Measurements from ENCODE around the gene SINHCAF.

Gene SINHCAF

GRCh38 chr12:31263661-31264060 lies 62.3 kb downstream of the SINHCAF start:
- Histone ChIP-seq H3K9me2 (replicated peaks; ENCODE audit: insufficient read depth, low read length) (no peaks in the 10 kb centered on the region), H3K4me2 (ENCODE audit: low read depth, low read length) (no peak overlapping the region), H3K27me3 (replicated peaks; ENCODE audit: insufficient read depth, low read length) (no peaks in the 10 kb centered on the region), H2AFZ (ENCODE audit: low read length) (no peak overlapping the region), H3F3A (ENCODE audit: insufficient read depth, low read length) (no peaks in the 10 kb centered on the region), H3K9me3 (replicated peaks; ENCODE audit: insufficient read depth, low read length) (no peaks in the 10 kb centered on the region), H3K4me1 (ENCODE audit: low read length) (no peaks in the 10 kb centered on the region), H4K20me1 (ENCODE audit: insufficient read depth, low read length) (no peaks in the 10 kb centered on the region), H3K36me3 (replicated peaks; ENCODE audit: insufficient read depth, low read length) (no peaks in the 10 kb centered on the region), H3K9ac (ENCODE audit: low read length) (no peak overlapping the region), H3K27ac (ENCODE audit: low read length) (no peak overlapping the region), H3K4me3 (ENCODE audit: low read length) (no peak overlapping the region), H3K79me2 (ENCODE audit: low read length) (no peaks in the 10 kb centered on the region)
- DNase-seq: no peak
- no peak for TF ChIP-seq EZH2phosphoT487 (IDR thresholded peaks at IDR 0.05; ENCODE audit: low read length)
- no peak for TF ChIP-seq CTCF (IDR thresholded peaks at IDR 0.05; ENCODE audit: low read length)
- no peak for TF ChIP-seq EZH2 (optimal IDR thresholded peaks at IDR 0.05; ENCODE audit: low read depth, low read length)

GRCh38 chr12:31261744-31262143 lies 64.2 kb downstream of the SINHCAF start:
- H3K79me2 ChIP-seq (ENCODE audit: low read length): no peaks in the 10 kb centered on the region
- no peak overlapping the region for H3K4me2 ChIP-seq (ENCODE audit: low read depth, low read length)
- H4K20me1 ChIP-seq (ENCODE audit: insufficient read depth, low read length): no peaks in the 10 kb centered on the region
- no peak overlapping the region for H3K4me3 ChIP-seq (ENCODE audit: low read length)
- TF ChIP-seq CTCF (IDR thresholded peaks at IDR 0.05; ENCODE audit: low read length) (no peak), EZH2 (optimal IDR thresholded peaks at IDR 0.05; ENCODE audit: low read depth, low read length) (no peak), EZH2phosphoT487 (IDR thresholded peaks at IDR 0.05; ENCODE audit: low read length) (no peak)
- H3K36me3 ChIP-seq (replicated peaks; ENCODE audit: insufficient read depth, low read length): no peaks in the 10 kb centered on the region
- no peaks in the 10 kb centered on the region for H3K9me3 ChIP-seq (replicated peaks; ENCODE audit: insufficient read depth, low read length)
- H2AFZ ChIP-seq (ENCODE audit: low read length): no peak overlapping the region
- no peaks in the 10 kb centered on the region for H3K9me2 ChIP-seq (replicated peaks; ENCODE audit: insufficient read depth, low read length)
- no peak overlapping the region for H3K9ac ChIP-seq (ENCODE audit: low read length)
- no peak overlapping the region for H3K27ac ChIP-seq (ENCODE audit: low read length)
- H3K4me1 ChIP-seq (ENCODE audit: low read length): no peaks in the 10 kb centered on the region
- H3K27me3 ChIP-seq (replicated peaks; ENCODE audit: insufficient read depth, low read length): no peaks in the 10 kb centered on the region
- no peak for DNase-seq
- no peaks in the 10 kb centered on the region for H3F3A ChIP-seq (ENCODE audit: insufficient read depth, low read length)

- Histone ChIP-seq H3K4me3 (ENCODE audit: low read length) (no peak overlapping the region), H4K20me1 (ENCODE audit: insufficient read depth, low read length) (no peaks in the 10 kb centered on the region), H2AFZ (ENCODE audit: low read length) (no peak overlapping the region), H3K79me2 (ENCODE audit: low read length) (no peaks in the 10 kb centered on the region), H3K36me3 (replicated peaks; ENCODE audit: insufficient read depth, low read length) (no peaks in the 10 kb centered on the region), H3F3A (ENCODE audit: insufficient read depth, low read length) (no peaks in the 10 kb centered on the region), H3K4me2 (ENCODE audit: low read depth, low read length) (no peak overlapping the region), H3K9me3 (replicated peaks; ENCODE audit: insufficient read depth, low read length) (no peaks in the 10 kb centered on the region), H3K27me3 (replicated peaks; ENCODE audit: insufficient read depth, low read length) (no peaks in the 10 kb centered on the region), H3K27ac (ENCODE audit: low read length) (no peak overlapping the region), H3K9me2 (replicated peaks; ENCODE audit: insufficient read depth, low read length) (no peaks in the 10 kb centered on the region), H3K9ac (ENCODE audit: low read length) (no peak overlapping the region), H3K4me1 (ENCODE audit: low read length) (no peaks in the 10 kb centered on the region)
- no peak for DNase-seq
- TF ChIP-seq EZH2phosphoT487 (IDR thresholded peaks at IDR 0.05; ENCODE audit: low read length): no peak
Measured at GRCh38 chr12:31260840-31261239, 65.1 kb downstream of the SINHCAF start.

GRCh38 chr12:31259136-31259886 lies 66.6 kb downstream of the SINHCAF start:
- no peaks in the 10 kb centered on the region for H3K4me1 ChIP-seq (ENCODE audit: low read length)
- H3K27me3 ChIP-seq (replicated peaks; ENCODE audit: insufficient read depth, low read length): no peaks in the 10 kb centered on the region
- no peak overlapping the region for H3K9ac ChIP-seq (ENCODE audit: low read length)
- no peaks in the 10 kb centered on the region for H3F3A ChIP-seq (ENCODE audit: insufficient read depth, low read length)
- no peaks in the 10 kb centered on the region for H3K9me3 ChIP-seq (replicated peaks; ENCODE audit: insufficient read depth, low read length)
- no peak overlapping the region for H2AFZ ChIP-seq (ENCODE audit: low read length)
- H3K27ac ChIP-seq (ENCODE audit: low read length): no peak overlapping the region
- no peaks in the 10 kb centered on the region for H3K36me3 ChIP-seq (replicated peaks; ENCODE audit: insufficient read depth, low read length)
- H3K4me2 ChIP-seq (ENCODE audit: low read depth, low read length): no peak overlapping the region
- no peaks in the 10 kb centered on the region for H3K9me2 ChIP-seq (replicated peaks; ENCODE audit: insufficient read depth, low read length)
- H3K79me2 ChIP-seq (ENCODE audit: low read length): no peaks in the 10 kb centered on the region
- no peak for DNase-seq
- H3K4me3 ChIP-seq (ENCODE audit: low read length): no peak overlapping the region
- TF ChIP-seq CTCF (IDR thresholded peaks at IDR 0.05; ENCODE audit: low read length): no peak
- no peak for TF ChIP-seq EZH2phosphoT487 (IDR thresholded peaks at IDR 0.05; ENCODE audit: low read length)
- no peak for TF ChIP-seq EZH2 (optimal IDR thresholded peaks at IDR 0.05; ENCODE audit: low read depth, low read length)
- no peaks in the 10 kb centered on the region for H4K20me1 ChIP-seq (ENCODE audit: insufficient read depth, low read length)
